ENCODE results near the gene GPX3.

DNA sequence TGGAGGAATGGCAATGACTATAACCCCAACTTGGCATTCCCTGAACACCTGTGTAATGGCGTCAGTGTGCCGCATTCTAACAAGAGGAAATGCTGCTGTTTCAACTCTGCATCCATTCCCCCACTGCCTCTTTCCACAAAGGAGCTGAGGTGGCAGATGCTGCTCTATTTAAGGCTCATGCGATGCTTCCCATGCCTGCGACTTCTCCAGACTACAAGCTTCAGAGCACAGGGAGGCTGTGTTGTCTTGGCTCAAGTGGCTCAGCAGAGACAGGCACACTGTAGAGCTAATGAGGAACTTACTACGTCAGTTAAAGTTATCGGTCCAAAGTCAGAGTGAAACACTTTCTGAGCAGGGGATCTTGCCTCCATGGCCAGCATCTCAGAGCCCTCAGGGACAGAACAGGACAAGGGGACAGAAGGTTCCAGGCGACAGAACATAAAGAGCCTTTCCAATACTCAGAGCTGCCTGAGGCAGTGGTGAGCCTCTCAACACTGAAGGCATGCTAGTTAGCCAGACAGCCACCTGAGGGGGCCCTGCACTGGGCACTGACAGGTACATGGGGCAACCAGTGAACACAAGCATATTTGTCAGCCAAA is 38.6 kb downstream of the GPX3 start:
- no peak for TF ChIP-seq JUN (IDR thresholded peaks at IDR 0.05; ENCODE audit: borderline replicate concordance, insufficient read depth, insufficient read length, low read depth)
- TF ChIP-seq, protein P1, sequence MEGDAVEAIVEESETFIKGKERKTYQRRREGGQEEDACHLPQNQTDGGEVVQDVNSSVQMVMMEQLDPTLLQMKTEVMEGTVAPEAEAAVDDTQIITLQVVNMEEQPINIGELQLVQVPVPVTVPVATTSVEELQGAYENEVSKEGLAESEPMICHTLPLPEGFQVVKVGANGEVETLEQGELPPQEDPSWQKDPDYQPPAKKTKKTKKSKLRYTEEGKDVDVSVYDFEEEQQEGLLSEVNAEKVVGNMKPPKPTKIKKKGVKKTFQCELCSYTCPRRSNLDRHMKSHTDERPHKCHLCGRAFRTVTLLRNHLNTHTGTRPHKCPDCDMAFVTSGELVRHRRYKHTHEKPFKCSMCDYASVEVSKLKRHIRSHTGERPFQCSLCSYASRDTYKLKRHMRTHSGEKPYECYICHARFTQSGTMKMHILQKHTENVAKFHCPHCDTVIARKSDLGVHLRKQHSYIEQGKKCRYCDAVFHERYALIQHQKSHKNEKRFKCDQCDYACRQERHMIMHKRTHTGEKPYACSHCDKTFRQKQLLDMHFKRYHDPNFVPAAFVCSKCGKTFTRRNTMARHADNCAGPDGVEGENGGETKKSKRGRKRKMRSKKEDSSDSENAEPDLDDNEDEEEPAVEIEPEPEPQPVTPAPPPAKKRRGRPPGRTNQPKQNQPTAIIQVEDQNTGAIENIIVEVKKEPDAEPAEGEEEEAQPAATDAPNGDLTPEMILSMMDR (IDR thresholded peaks at IDR 0.05; ENCODE audit: extremely low read depth in 1 of 2, insufficient read depth in 1 of 2, low read depth in 1 of 2, low read length in 2 of 2): no peak
- no peak for TF ChIP-seq GATA2 (IDR thresholded peaks at IDR 0.05; ENCODE audit: insufficient read depth, insufficient read length, low read depth, low read length)
- TF ChIP-seq POLR2AphosphoS5 (IDR thresholded peaks at IDR 0.05; ENCODE audit: insufficient read depth, low read depth, low read length): no peak

Data from endothelial cell of umbilical vein (primary cell).